Activated CD4-positive, alpha-beta T cell treated with anti-CD3 and anti-CD28 coated beads for 48 hours (primary cell): ENCODE results near the gene ANKRD11.
A peak's percentile ranks its signal among the peaks of the same experiment; 100 is the strongest.
"Not testable (repeated sequence)": the region's sequence is repeated elsewhere in the genome, so short reads cannot be mapped to it uniquely, and the experiment has no call there.

Source experiments
- DNase-seq: peaks from one replicate; pipeline ENCODE4 v3.0.0-alpha.2; 2020

Gene ANKRD11

DNA sequence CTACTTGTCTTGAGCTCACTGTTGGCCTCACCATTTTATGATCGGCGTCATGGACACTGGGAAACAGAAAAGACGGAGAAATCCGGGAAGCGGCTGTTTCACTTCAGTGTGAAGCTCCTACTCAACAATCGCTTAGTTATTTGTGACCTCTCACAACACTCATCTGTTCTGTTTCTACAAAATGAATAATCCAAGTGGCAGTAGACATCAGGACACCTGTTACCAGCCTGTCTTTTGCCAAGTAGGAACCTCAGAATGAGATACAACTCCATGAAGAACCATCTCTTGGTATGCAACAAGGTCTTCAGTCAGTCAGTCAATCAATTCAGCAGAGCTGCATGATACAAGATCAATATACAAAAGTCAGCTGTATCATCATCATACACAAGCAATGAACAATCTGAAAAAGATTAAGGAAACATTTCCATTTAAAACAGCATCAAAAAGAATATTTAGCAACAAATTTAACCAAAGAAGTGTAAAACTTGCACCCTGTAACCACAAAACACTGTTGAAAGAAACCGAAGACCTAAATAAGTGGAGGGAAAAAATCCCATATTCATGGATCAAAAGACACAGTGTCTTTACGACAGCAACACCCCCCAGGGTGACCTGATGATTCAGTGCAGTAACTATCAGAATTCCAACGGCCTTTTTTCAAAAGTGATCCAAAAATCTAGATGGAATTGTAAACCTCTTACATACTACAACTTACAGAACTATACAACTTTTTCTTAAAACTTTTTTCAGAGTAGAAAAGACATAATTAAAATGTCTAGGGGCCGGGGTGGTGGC, 63.4 kb downstream of the ANKRD11 start:
- DNase-seq: no peak

DNA sequence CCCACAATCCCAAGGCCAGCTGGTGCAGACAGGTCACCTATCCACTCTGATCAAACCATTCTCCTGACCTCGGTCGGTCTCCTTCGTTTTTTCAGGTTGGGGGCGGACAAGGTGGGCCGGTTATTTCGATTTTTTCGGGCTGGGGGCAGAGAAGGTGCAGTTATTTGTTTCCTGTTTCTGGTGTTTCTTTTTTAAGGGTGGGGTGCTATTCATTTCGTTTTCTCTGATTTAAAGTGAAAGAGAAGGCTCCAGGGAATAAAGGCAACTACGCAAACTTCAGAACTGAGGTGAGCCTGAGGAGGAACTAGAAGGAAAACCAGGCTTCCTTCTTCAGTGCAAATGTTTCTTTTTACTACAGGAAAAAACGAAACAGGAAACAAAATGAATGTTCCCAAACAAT, 64.8 kb downstream of the ANKRD11 start:
- DNase-seq: no peak

- DNase-seq: no peak
These were observed 66.6 kb downstream of the ANKRD11 start for GRCh38 chr16:89423681-89424260.

DNA sequence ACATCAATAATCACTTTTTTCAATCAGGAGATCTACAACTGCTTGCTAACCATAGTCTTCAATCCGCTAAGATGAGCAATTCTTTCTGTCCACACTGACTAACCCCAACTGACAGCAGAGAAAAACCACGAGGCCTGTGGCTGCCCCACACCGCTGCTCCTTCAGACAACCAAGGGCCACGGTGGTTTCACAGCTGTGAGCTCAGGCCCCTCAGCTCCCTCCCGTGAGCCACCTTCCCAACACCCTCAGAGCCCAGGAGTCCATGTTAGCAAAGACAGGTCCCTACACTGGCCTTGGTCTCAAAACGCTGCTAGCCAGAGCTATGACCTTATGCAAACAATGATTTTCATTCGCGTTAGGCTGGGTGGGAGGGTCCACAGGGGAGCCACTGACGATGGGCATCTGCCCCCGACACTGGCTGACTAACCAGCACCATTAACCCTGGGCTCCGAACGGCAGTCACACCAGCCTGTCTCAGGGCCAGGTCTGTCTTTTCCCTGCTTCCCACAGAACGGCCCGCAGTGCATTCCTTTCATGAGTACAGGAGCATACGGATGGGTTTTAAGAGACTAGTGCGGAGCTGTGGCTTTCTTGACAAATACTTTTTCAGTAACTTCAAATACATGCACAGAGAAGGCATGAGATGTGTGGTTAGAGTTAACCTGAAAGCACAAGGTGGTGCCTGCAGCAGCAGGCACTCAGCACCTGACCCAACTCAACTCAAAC, 67.3 kb downstream of the ANKRD11 start:
- DNase-seq: peak; percentile 78

DNA sequence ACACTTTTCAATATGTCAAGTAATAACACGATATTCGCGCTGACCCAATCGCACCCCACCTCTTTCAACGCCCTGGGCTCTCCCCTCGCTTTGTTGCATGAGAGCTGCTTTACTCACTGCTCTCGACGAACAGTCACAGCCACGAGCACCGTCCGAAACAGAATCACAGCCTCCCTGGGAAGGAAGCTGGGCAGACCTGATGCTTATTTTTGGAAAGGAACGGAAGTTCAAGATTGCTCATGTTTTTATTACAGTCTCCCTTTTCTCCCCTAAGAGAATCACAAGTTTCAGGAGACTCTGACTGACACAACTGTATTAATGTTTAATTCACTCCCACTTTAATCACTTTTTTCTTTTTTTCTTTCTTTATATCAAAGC, 67.8 kb downstream of the ANKRD11 start:
- DNase-seq: peak; percentile 59

- DNase-seq: not testable (repeated sequence)
These were observed 69.1 kb downstream of the ANKRD11 start for GRCh38 chr16:89421300-89421699.

DNA sequence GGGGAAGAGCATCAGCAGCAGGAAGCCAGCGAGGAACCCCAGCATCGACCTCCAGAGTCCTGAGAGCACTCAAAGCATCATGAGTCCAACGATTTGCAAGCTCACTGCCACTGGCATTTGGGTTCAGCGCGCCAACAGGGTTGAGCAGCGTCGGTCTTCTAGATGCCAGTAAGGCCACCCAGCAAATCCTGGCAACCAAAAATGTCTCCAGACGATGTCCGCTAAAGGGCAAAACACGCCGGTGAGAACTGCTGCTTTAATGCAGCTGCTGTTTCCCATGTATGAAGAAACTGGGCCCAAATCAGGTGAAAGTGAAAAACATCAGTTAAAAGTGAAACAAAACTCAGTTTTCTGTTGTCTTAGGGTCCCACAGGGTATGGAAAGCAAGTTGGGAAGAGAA, 70.2 kb downstream of the ANKRD11 start:
- DNase-seq: no peak

DNA sequence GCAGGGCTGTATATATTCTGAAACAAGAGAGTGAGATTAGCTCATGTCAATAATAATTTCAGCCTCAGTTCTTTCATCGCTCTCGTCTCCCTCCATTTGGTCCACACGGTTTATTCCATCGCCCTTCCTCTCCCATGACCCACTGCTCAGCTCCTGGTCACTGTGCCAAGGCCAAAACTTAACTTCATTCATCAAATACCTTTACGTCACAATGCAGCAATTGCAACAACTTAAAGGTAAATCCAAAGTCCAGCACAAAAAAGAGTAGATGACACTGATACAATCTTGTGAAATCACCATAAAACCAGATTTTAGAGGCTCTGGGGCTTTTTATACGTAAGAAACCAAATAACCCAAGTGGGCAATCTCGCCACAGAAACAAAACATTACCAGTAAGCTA, 72.0 kb downstream of the ANKRD11 start:
- DNase-seq: no peak

- no peak for DNase-seq
These were observed 73.0 kb downstream of the ANKRD11 start for GRCh38 chr16:89417352-89417751.

GRCh38 chr16:89413811-89414585, 76.4 kb downstream of the ANKRD11 start:
- DNase-seq: no peak

- no peak for DNase-seq
These were observed 77.5 kb downstream of the ANKRD11 start for GRCh38 chr16:89412811-89413210.

DNA sequence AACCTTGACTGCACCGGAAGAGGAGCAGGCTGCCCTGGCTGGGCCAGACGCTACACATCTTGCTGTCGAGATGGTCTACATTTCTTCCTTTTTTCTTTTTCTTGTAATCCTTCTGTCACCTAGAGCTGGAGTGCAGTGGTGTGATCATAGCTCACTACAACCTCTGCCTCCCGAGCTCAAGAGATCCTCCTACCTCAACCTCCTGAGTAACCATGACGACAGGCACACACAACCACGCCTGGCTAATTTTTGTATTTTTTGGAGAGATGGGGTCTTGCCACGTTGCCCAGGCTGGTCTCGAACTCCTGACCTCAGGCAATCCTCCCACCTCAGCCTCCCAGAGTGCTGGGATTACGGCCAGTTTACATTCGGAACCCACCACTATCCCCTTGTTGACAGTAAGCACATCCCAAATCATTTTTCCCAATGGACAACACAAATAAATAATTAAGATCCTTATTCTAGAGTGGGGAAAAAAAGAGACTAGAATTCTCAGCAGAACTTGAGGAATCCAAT, 79.0 kb downstream of the ANKRD11 start:
- no peak for DNase-seq

GRCh38 chr16:89410794-89411309, 79.5 kb downstream of the ANKRD11 start:
- DNase-seq: peak; percentile 28

DNA sequence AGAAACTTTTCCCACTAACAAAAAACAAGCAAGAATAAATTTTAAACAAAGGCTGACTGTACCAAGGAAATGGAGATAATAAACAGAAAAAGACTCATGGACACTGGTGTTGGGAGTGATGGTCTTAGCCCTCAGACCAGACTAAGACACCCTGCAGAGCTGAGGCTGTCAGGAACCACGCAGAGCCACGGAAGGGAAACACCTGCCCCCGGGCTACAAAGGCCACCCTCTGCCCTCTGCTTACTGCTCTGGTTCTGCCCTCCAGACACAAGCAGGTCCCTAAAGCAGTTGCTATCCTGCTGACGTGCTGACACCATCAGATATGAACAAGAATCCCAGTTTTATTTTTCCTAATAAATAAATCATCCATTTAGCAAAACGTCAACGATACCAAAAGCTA, 80.0 kb downstream of the ANKRD11 start:
- no peak for DNase-seq

GRCh38 chr16:89409161-89409711, 81.1 kb downstream of the ANKRD11 start:
- peak; percentile 63 for DNase-seq

- no peak for DNase-seq
These were observed 82.0 kb downstream of the ANKRD11 start for GRCh38 chr16:89408315-89408714.

DNA sequence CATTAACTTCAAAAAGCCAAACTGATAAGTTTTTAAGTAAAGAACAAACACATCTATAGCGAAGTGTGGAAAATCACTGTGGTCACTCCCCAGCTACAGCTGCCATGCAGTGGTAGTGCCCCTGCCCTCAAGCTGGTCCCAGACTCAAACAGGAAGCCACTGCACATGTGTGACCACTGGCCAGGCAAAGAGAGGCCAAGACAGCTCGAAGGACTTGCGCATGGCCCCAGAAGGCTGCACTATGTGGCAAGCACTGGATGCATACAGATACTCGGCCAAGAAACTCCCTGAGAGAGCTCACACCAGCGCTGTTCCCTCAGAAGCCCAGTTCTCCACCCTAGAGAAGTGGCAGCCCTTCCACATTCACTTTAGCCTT, 82.4 kb downstream of the ANKRD11 start:
- no peak for DNase-seq

- DNase-seq: peak; percentile 24
These were observed 83.0 kb downstream of the ANKRD11 start for GRCh38 chr16:89407282-89407924.

GRCh38 chr16:89406277-89406888, 84.0 kb downstream of the ANKRD11 start:
- DNase-seq: no peak

- no peak for DNase-seq
These were observed 85.8 kb downstream of the ANKRD11 start for GRCh38 chr16:89404561-89404960.

DNA sequence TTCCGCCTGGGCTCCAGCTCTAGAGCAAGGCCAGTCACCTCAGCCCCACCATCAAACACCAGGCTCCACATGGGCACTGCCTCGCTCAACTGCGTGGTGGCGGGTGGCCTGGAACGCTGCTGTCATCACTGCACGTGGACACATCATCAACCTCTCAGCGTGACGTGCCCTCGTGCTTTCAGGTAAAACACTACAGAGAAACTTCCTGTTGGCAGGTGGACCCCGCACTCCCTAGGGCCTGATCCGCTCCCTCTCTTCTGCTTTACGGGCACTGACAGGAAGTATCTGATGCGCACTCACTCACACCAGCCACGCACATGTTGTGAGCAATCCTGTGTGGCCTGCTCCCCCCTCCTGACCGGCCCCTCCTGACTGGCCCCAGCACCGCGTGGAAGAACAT, 87.4 kb downstream of the ANKRD11 start:
- peak; percentile 40 for DNase-seq
